GM21825 (cell line): Measurements from ENCODE around the gene ADGRL3.
"Not testable (repeated sequence)": the region's sequence is repeated elsewhere in the genome, so short reads cannot be mapped to it uniquely, and the experiment has no call there.

Source experiments
- ATAC-seq: cut with Tn5 transposase; IDR thresholded peaks from one replicate; pipeline ENCODE4 v1.9.1; 2021; ENCODE audit warnings: mild to moderate bottlenecking, moderate library complexity; ENCODE audit not compliant: unreplicated experiment

Gene ADGRL3

GRCh38 chr4:61716426-61716825, 516.3 kb downstream of the ADGRL3 start:
- no peak for ATAC-seq

DNA sequence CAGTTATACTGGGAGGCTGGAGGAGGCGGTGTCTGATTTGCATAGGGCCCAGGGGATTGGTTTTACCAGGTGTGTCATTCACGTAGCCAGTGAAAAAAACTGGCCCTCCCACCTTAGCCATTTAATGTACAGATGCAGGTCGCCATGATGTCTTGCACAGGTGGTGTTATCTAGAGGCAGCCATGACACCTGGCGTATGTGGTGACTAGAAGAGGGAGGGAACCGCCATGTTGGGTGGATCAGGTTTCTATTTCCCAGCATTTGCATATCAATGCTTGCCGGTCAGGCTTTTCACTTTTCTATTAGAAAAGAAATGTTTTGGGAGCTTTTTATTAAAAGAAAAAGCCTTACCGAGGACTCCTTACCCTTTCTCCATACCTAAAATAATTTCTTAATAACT, 523.4 kb downstream of the ADGRL3 start:
- ATAC-seq = no peak

- no peak for ATAC-seq
Observed at GRCh38 chr4:61727286-61727685, 527.2 kb downstream of the ADGRL3 start.

- ATAC-seq = no peak
Observed at GRCh38 chr4:61734409-61734808, 534.3 kb downstream of the ADGRL3 start.

- ATAC-seq = no peak
Observed at GRCh38 chr4:61739887-61740286, 539.8 kb downstream of the ADGRL3 start.

GRCh38 chr4:61740886-61741285, 540.8 kb downstream of the ADGRL3 start:
- ATAC-seq = no peak

DNA sequence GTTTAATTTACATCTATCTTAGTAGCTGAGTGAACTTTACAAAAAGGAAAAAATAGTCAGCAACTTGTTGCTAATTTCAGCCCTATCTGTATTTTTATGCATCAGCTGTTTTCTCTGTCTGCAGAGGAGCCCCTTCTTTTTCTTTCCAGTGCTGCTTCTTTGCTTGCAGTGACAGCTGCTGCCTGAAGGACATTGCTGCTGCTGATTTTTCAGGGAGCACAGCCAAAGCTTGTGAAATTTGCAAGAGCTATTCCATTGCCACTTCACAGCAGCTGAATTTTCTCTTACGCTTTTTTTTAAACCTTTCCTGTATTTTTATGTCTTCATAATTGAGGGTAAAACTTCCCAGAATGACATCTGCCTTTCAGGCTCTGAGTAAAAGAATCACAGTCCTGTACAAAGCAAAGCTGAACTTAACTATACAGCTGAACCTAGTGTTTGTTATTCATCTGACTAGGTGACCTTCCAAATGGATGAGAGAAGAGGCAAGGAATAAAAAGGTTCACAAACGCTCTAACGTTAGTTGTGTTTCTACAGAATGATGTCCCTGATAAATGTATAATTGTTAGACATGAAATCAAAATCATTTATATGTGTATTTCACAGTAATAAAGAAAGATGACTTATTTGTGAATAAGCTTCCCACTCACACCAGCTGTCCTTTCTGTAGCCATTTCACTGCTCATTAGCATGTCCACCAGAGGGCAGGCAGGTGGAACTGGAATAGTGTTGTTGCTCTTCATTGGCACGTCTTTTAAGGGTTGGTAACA, 541.4 kb downstream of the ADGRL3 start:
- ATAC-seq = no peak

DNA sequence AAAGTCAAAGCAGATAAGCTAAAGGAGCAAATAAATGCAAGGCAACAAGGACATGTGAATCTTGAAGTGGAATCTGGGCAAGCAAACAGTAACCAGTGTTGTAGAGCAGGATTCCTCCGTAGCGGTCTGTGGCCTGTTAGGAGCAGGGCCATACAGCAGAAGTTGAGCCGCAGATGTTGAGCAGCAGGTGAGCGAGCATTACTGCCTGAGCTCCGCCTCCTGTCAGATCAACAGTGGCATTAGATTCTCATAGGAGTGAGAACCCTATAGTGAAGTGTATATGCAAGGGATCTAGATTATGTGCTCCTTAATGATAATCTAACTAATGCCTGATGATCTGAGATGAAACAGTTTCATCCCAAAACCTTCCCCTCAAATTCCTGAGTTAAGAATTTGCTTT, 550.7 kb downstream of the ADGRL3 start:
- ATAC-seq = no peak

GRCh38 chr4:61752617-61753016, 552.5 kb downstream of the ADGRL3 start:
- ATAC-seq = no peak

DNA sequence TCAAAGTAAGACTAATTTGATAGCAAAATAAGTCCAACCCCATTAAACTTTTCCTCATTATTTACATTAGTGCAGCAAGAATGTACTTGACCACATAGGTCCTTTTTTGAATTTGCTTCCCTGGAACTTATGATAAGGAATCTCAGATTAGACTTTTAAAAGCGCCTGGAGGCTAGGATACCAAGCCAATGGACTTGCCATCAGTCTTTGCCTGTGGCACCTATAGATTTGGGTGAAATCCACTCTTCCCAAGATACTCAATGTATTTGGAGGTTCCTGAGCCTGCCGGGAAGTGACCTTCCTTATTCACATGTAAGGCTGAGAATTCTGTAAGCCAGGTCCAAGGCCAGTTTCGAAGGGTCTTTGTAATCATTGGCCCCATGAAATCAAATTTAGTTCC, 553.6 kb downstream of the ADGRL3 start:
- no peak for ATAC-seq

DNA sequence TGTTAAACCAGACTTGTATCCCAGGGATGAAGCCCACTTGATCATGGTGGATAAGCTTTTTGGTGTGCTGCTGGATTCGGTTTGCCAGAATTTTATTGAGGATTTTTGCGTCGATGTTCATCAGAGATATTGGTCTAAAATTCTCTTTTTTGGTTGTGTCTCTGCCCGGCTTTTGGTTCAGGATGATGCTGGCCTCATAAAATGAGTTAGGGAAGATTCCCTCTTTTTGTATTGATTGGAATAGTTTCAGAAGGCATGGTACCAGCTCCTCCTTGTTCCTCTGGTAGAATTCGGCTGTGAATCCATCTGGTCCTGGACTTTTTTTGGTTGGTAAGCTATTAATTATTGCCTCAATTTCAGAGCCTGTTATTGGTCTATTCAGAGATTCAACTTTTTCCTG, 556.8 kb downstream of the ADGRL3 start:
- not testable (repeated sequence) for ATAC-seq

DNA sequence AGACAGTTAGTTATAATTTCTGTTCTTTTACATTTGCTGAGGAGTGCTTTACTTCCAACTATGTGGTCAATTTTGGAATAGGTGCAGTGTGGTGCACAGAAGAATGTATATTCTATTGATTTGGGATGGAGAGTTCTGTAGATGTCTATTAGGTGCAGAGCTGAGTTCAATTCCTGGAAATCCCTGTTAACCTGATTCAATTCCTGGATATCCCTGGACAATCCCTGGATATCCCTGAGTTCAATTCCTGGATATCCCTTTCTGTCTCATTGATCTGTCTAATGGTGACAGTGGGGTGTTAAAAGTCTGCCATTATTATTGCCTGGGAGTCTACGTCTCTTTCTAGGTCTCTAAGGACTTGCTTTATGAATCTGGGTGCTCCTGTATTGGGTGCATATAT, 557.9 kb downstream of the ADGRL3 start:
- ATAC-seq = not testable (repeated sequence)

DNA sequence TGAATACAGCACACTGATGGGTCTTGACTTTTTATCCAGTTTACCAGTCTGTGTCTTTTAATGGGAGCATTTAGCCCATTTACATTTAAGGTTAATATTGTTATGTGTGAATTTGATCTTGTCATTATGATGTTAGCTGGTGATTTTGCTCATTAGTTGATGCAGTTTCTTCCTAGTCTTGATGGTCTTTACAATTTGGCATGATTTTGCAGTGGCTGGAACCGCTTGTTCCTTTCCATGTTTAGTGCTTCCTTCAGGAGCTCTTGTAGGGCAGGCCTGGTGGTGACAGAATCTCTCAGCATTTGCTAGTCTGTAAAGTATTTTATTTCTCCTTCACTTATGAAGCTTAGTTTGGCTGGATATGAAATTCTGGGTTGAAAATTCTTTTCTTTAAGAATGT, 558.5 kb downstream of the ADGRL3 start:
- ATAC-seq = not testable (repeated sequence)

DNA sequence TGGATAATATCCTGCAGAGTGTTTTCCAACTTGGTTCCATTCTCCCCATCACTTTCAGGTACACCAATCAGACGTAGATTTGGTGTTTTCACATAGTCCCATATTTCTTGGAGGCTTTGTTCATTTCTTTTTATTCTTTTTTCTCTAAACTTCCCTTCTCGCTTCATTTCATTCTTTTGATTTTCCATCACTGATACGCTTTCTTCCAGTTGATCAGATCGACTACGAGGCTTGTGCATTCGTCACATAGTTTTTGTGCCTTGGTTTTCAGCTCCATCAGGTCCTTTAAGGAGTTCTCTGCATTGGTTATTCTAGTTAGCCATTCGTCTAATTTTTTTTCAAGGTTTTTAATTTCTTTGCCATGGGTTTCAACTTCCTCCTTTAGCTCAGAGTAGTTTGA, 559.1 kb downstream of the ADGRL3 start:
- not testable (repeated sequence) for ATAC-seq

DNA sequence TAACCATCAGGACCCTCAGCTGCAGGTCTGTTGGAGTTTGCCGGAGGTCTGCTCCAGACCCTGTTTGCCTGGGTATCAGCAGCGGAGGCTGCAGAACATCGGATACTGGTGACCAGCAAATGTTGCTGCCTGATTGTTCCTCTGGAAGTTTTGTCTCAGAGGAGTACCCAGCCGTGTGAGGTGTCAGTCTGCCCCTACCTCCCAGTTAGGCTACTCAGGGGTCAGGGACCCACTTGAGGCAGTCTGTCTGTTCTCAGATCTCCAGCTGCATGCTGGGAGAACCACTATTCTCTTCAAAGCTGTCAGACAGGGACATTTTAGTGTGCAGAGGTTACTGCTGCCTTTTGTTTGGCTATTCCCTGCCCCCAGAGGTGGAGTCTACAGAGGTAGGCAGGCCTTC, 559.8 kb downstream of the ADGRL3 start:
- not testable (repeated sequence) for ATAC-seq

- no peak for ATAC-seq
Observed at GRCh38 chr4:61760820-61761219, 560.7 kb downstream of the ADGRL3 start.

DNA sequence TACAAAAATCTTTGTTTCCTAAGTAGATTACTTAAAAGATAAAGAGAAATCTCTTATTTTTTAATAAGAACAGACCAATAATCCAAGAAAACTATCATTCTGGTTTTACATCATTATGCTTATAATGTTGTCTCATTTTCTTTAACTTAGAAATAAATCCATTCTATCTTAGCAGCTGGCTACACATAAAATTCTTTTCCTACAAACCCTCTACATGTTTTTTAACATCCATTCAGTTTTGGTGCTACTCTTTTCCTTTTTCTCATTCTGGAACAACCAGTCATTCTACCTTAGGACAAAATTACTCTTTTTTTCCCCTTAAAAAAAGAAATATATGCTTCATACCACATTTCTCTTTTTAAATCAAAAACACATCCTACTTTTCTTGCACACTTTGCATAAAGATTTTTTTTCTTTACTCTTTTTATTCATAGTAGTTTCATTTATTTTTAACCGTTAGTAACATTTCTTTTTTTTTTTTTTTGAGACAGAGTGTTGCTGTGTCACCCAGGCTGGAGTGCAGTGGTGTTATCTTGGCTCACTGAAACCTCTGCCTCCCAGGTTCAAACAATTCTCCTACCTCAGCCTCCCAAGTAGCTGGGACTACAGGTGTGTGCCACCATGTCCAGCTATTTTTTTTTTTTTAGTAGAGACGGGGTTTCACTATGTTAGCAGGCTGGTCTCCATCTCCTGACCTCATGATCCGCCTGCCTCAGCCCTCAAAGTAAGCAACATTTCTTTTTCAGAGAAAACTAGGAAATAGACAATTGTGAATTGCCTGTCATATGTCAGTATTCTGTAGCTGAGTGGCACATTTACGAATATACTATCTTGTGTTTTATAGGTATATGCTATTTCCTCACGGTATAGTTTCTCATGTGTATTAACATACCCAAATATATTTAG, 562.8 kb downstream of the ADGRL3 start:
- no peak for ATAC-seq

DNA sequence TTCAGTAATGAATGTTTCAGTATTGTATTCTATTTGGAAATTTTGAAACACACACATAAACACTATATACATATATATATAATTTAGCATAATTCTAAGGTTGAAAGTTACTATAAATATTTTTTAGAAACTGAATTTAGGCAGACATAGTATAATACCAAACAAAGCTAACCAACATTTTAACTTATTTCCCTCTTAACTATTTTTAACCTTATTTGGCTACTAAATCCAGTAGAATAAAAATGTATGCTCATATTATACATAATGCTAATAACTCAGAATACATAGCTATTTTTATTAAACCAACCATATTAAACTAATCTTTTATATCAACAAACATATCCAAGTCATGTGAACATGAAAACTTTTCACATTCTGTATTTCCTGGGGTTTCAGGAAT, 563.6 kb downstream of the ADGRL3 start:
- ATAC-seq = no peak

DNA sequence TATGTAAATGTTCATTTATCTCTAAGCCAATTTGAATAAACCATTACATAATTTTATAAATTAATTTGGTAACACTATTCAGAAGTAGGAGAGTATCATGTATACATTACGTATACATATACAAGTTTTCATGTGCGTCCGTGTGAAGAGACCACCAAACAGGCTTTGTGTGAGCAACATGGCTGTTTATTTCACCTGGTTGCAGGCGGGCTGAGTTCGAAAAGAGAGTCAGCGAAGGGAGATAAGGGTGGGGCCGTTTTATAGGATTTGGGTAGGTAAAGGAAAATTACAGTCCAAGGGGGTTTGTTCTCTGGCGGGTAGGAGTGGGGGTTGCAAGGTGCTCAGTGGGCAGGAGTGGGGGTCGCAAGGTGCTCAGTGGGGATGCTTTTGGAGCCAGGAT, 564.0 kb downstream of the ADGRL3 start:
- not testable (repeated sequence) for ATAC-seq

DNA sequence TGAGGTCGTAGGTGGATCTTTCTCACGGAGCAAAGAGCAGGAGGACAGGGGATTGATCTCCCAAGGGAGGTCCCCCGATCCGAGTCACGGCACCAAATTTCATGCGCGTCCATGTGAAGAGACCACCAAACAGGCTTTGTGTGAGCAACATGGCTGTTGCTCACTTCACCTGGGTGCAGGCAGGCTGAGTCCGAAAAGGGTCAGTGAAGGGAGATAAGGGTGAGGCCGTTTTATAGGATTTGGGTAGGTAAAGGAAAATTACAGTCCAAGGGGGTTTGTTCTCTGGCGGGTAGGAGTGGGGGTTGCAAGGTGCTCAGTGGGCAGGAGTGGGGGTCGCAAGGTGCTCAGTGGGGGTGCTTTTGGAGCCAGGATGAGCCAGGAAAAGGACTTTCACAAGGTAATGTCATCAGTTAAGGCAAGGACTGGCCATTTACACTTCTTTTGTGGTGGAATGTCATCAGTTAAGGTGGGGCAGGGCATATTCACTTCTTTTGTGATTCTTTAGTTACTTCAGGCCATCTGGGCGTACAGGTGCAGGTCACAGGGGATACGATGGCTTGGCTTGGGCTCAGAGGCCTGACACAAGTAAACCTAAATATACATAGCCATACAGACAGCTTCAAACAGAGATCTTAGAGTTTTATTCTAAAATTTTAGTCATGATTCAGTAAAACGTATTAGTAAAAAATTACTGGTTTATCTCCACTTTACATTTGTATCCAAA, 569.5 kb downstream of the ADGRL3 start:
- not testable (repeated sequence) for ATAC-seq

DNA sequence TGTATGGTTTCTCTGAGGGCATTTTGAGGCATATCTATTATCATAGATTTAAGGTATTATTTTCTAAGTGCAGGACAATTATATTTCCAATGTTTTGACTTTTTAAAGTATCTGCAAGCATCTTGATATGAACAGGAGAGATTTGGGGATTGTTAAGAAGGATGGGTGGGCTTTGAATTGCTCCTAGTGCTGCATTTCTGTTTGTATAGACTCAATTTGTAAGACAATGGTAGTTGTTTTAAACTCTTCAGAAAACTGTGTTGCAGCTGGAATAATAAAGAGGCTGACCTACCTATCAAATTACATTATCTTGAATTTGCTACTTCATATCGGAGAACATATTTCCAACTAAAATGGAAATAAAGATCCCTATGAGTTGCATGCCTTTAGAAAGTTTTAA, 570.3 kb downstream of the ADGRL3 start:
- no peak for ATAC-seq
